NB4 (cell line): ENCODE results near the gene USP46.

ENCODE experiments used
- POLR2A ChIP-seq: IDR thresholded peaks from 2 replicates; pipeline ENCODE4 v1.6.1; 2011; ENCODE audit warnings: mild to moderate bottlenecking; ENCODE audit not compliant: insufficient read length; ENCODE audit errors: extremely low read depth
- TF ChIP-seq, protein P1 (sequence below): IDR thresholded peaks from 2 replicates; pipeline ENCODE4 v1.6.1; 2011; ENCODE audit warnings: low read depth, low read length
- TF ChIP-seq, protein P2 (sequence below): IDR thresholded peaks from one replicate; pipeline ENCODE4 v1.5.1; 2012; ENCODE audit warnings: low read depth, low read length

DNA sequence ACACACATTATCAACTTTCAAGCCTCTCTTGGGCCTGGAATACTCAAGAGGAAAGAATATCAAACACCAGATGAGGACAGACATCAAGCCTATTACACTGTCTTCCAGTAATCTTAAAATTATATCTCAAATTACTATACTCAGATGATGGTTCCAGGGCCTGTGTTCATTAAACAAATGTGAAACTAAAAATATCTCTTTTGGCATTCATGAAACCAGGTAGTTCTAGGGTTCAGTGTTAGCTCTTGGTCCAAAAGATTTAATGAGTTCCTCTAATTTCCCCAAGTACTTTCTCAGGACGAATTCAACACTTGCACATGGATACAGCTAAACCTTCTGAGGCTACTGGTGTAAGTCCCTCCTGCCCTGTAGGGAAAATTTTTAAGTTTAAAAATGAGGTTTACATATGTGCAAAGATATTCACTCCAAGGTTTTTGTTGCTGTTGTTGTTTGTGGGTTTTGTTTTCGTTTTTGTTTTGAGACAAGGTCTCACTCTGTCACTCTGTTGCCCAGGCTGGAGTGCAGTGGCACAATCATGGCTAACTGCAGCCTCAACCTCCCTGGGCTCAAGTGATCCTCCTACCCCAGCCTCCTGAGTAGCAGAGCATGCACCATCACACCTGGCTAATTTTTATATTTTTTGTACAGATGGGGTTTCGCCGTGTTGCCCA is 79.4 kb downstream of the USP46 start:
- TF ChIP-seq, protein P1, sequence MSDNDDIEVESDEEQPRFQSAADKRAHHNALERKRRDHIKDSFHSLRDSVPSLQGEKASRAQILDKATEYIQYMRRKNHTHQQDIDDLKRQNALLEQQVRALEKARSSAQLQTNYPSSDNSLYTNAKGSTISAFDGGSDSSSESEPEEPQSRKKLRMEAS = no peak
- TF ChIP-seq, protein P2, sequence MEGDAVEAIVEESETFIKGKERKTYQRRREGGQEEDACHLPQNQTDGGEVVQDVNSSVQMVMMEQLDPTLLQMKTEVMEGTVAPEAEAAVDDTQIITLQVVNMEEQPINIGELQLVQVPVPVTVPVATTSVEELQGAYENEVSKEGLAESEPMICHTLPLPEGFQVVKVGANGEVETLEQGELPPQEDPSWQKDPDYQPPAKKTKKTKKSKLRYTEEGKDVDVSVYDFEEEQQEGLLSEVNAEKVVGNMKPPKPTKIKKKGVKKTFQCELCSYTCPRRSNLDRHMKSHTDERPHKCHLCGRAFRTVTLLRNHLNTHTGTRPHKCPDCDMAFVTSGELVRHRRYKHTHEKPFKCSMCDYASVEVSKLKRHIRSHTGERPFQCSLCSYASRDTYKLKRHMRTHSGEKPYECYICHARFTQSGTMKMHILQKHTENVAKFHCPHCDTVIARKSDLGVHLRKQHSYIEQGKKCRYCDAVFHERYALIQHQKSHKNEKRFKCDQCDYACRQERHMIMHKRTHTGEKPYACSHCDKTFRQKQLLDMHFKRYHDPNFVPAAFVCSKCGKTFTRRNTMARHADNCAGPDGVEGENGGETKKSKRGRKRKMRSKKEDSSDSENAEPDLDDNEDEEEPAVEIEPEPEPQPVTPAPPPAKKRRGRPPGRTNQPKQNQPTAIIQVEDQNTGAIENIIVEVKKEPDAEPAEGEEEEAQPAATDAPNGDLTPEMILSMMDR = no peak
- no peak for TF ChIP-seq POLR2A
